ENCODE measurements around the gene LRMDA. TPM values are rescaled to one million over a fixed set of nuclear protein-coding genes. Genes with fewer than 3 reads are reported as not detected.
"Not testable (repeated sequence)": the region's sequence is repeated elsewhere in the genome, so short reads cannot be mapped to it uniquely, and the experiment has no call there.

The LRMDA gene
- total and polyA plus RNA-seq, 10 of the 15 experiments (the other 5 are each of a cell fraction or from before 2014, with no cell fraction given) = 0.07 to 0.54 (median 0.29) TPM; not detected in 4

DNA sequence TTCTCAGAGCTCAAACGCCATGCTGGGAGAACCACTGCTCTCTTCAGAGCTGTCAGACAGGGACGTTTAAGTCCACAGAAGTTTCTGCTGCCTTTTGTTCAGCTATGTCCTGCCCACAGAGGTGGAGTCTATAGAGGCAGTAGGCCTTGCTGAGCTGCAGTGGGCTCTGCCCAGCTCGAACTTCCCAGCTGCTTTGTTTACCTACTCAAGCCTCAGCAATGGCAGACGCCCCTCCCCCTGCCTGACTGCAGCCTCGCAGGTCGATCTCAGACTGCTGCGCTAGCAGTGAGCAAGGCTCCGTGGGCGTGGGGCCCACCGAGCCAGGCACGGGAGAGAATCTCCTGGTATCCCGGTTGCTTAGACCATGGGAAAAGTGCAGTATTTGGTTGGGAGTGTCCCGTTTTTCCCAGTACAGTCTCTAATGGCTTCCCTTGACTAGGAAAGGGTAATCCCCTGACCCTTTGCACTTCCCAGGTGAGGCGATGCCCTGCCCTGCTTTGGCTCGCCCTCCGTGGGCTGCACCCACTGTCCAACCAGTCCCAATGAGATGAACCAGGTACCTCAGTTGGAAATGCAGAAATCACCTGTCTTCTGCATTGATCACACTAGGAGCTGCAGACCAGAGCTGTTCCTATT is 89.9 kb downstream of the LRMDA start:
- intact Hi-C loops (cut with micrococcal nuclease; ENCODE audit: unreplicated experiment); H3K79me2 ChIP-seq (ENCODE audit: control insufficient read depth, insufficient read depth, low read length); DNase-seq (ENCODE audit: low read depth, low spot score); FAIRE-seq; BruUV-seq (replicated peaks); H3K4me2 ChIP-seq (ENCODE audit: control insufficient read depth, insufficient read depth); in situ Hi-C loops (cut with MboI); H3K4me1 ChIP-seq (ENCODE audit: control insufficient read depth, insufficient read depth, low read length); ATAC-seq; H3K27ac ChIP-seq (ENCODE audit: control insufficient read depth, insufficient read depth); H3K4me3 ChIP-seq; RAD21 ChIA-PET (ENCODE audit: unreplicated experiment); H4K20me1 ChIP-seq (ENCODE audit: control insufficient read depth, insufficient read depth); H3K9ac ChIP-seq (ENCODE audit: control insufficient read depth, insufficient read depth, low read length); H2AFZ ChIP-seq (ENCODE audit: control insufficient read depth, low read depth, low read length); H3K27me3 ChIP-seq (replicated peaks in 1 of 2; ENCODE audit: control insufficient read depth in 2 of 2, insufficient read depth in 2 of 2, low read length in 1 of 2); H3K9me3 ChIP-seq (replicated peaks; ENCODE audit: control insufficient read depth, insufficient read depth, low read length); POLR2A ChIA-PET; H3K36me3 ChIP-seq (ENCODE audit: control insufficient read depth in 2 of 2, insufficient read depth in 2 of 2, low read length in 1 of 2): not testable (repeated sequence)
- ChIA-PET CTCF (interaction anchor here (1.1 to 1.6 kb wide), 2 partner anchors 14 to 22 kb away, joined by 3 to 4 read pairs; no protein-coding TSS in a partner anchor), SMC1A (ENCODE audit: uncharacterized antibody, unreplicated experiment) (interaction anchor here (1.0 to 1.7 kb wide), 2 partner anchors 9 to 10 kb away, joined by 3 read pairs; no protein-coding TSS in a partner anchor)
- WGBS (ENCODE audit: insufficient coverage, insufficient replicate concordance, low lambda C conversion rate, missing lambda C conversion rate) = 22% methylated on average over 16 of the region's 16 CpGs

DNA sequence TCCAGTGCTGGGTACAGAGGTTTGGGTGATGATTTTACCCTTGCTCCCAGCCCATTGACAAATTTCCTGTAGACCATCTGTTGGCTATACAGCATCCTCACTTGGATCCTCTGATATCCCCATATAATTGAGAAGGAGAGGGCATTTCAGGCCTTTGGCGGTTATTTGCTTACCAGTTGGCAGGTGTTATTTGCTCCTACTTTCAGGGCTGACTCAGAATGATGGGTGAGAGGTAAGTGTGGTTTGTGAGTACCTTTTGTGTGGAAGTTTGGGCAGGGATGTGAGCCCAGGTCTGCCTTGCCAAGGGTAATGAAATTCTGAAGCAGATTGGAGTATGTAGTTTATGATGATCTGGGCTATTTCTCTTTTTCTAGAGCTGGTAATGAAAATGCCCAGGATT is 93.6 kb downstream of the LRMDA start:
- ChIA-PET CTCF (interaction anchor here (0.6 to 3.4 kb wide), 2 partner anchors 21 to 89 kb away, joined by 3 to 13 read pairs; no protein-coding TSS in a partner anchor), SMC1A (ENCODE audit: uncharacterized antibody, unreplicated experiment) (interaction anchor here (0.6 to 2.3 kb wide), 5 partner anchors 12 to 246 kb away, joined by 3 to 10 read pairs (median 4); no protein-coding TSS in a partner anchor), POLR2A (interaction anchor here (0.6 to 1.3 kb wide), 2 partner anchors 15 to 122 kb away, joined by 4 to 6 read pairs; no protein-coding TSS in a partner anchor), RAD21 (ENCODE audit: unreplicated experiment) (interaction anchor here (1.0 to 1.4 kb wide), 3 partner anchors 19 to 44 kb away, joined by 3 to 4 read pairs (median 3); no protein-coding TSS in a partner anchor)
- 30% methylated on average over 1 of the region's 1 CpG for WGBS (ENCODE audit: insufficient coverage, insufficient replicate concordance, low lambda C conversion rate, missing lambda C conversion rate)
- Histone ChIP-seq H3K9ac (ENCODE audit: control insufficient read depth, insufficient read depth, low read length) (no peak overlapping the region), H3K36me3 (ENCODE audit: control insufficient read depth in 2 of 2, insufficient read depth in 2 of 2, low read length in 1 of 2) (no peaks in the 10 kb centered on the region), H3K79me2 (ENCODE audit: control insufficient read depth, insufficient read depth, low read length) (no peaks in the 10 kb centered on the region), H3K27ac (ENCODE audit: control insufficient read depth, insufficient read depth) (no peak overlapping the region), H2AFZ (ENCODE audit: control insufficient read depth, low read depth, low read length) (no peak overlapping the region), H3K9me3 (replicated peaks; ENCODE audit: control insufficient read depth, insufficient read depth, low read length) (no peaks in the 10 kb centered on the region; the same call in 2 of the 3 replicates), H3K4me2 (ENCODE audit: control insufficient read depth, insufficient read depth) (no peak overlapping the region), H3K4me3 (no peak overlapping the region), H3K4me1 (ENCODE audit: control insufficient read depth, insufficient read depth, low read length) (no peaks in the 10 kb centered on the region), H4K20me1 (ENCODE audit: control insufficient read depth, insufficient read depth) (no peaks in the 10 kb centered on the region), H3K27me3 (replicated peaks in 1 of 2; ENCODE audit: control insufficient read depth in 2 of 2, insufficient read depth in 2 of 2, low read length in 1 of 2) (no peaks in the 10 kb centered on the region)
- in situ Hi-C loops (cut with MboI) (no loop called here), intact Hi-C loops (cut with micrococcal nuclease; ENCODE audit: unreplicated experiment) (no loop called here)
- ATAC-seq (peak; percentile 43), DNase-seq (ENCODE audit: low read depth, low spot score) (no peak), FAIRE-seq (no peak)
- no TSS peak for BruUV-seq (replicated peaks)
- TF ChIP-seq ASH2L (IDR thresholded peaks at IDR 0.05; ENCODE audit: borderline replicate concordance, low read depth) (no peak), SMARCA5 (IDR thresholded peaks at IDR 0.05) (no peak), IKZF1 (conservative IDR thresholded peaks at IDR 0.05) (peak; percentile 21; the same call in 1 of the 2 replicates)

All from GM12878 (cell line).